Esophagus muscularis mucosa (tissue), 4 donors: ENCODE results near the gene NDRG3. TPM values are rescaled to one million over a fixed set of nuclear protein-coding genes. Genes with fewer than 3 reads are reported as not detected.

Experiments used
- DNase-seq: peaks from one replicate; pipeline ENCODE4 v3.0.0-alpha.2; 2017; ENCODE audit errors: extremely low spot score
- H3K27ac ChIP-seq, 4 donors: fragments of 200-600 bp; sonication (generic); replicated peaks in 1 of 4; 1 replicate in 3 of 4; 2 replicates in 1 of 4; pipeline ENCODE4 v1.5.1; 2016 to 2019; ENCODE audit warnings: mild to moderate bottlenecking in 1 of 4
- H3K27me3 ChIP-seq, 4 donors: fragments of 200-600 bp; sonication (generic); one replicate each; pipeline versions ENCODE4 v1.5.1 to v1.6.0; 2016 to 2019
- H3K36me3 ChIP-seq, 4 donors: fragments of 200-600 bp; sonication (generic); one replicate each; pipeline ENCODE4 v1.5.1; 2016 to 2019
- H3K4me1 ChIP-seq, 4 donors: fragments of 200-600 bp; sonication (generic); one replicate each; pipeline ENCODE4 v1.5.1; 2016 to 2019
- H3K4me3 ChIP-seq, 4 donors: fragments of 200-600 bp; sonication (generic); 1 replicate in 2 of 4; 2 replicates in 2 of 4; pipeline ENCODE4 v1.5.1; 2016 to 2019; ENCODE audit warnings: mild to moderate bottlenecking in 4 of 4, moderate library complexity in 1 of 4
- H3K9me3 ChIP-seq, 4 donors: fragments of 200-600 bp; sonication (generic); 1 replicate in 3 of 4; 2 replicates in 1 of 4; pipeline ENCODE4 v1.5.1; 2016 to 2019
- EP300 ChIP-seq: sonication (generic); formaldehyde crosslinking; IDR thresholded peaks from one replicate; pipeline ENCODE4 v1.6.1; 2017; ENCODE audit warnings: antibody characterized with exemption
- POLR2A ChIP-seq: fragments of 450-650 bp; IDR thresholded peaks from one replicate; pipeline ENCODE4 v1.6.1; 2017; ENCODE audit warnings: antibody characterized with exemption, moderate library complexity, mild to moderate bottlenecking, low read depth
- POLR2AphosphoS5 ChIP-seq, 2 donors: sonication (generic); formaldehyde crosslinking; IDR thresholded peaks; one replicate each; pipeline ENCODE4 v1.6.1; 2017; ENCODE audit warnings: antibody characterized with exemption in 2 of 2
- WGBS: methylation state at CpG from one replicate; pipeline ENCODE4 v1.1.5; 2018; 5-methylcytosine and 5-hydroxymethylcytosine counted together
- intact Hi-C: fragments of 100-400 bp; cut with DNase I; formaldehyde crosslinking; loops from one replicate; pipeline ENCODE4 v1.15.1; 2023
- total RNA-seq, 4 donors: library from RNA; depleted of rRNA; stranded (reverse); fragments of >200 nt; gene quantifications; one replicate each; pipeline versions ENCODE4 v1.1.0 to v1.2.1, GENCODE V29; 2016
- TF ChIP-seq, protein P1 (sequence below), 3 experiments: fragments of 200-600 bp in 2 of 3; fragments of 450-650 bp in 1 of 3; sonication (generic) in 2 of 3; IDR thresholded peaks; one replicate each; pipeline ENCODE4 v1.5.1; 2017 to 2019; ENCODE audit warnings: antibody characterized with exemption in 3 of 3, mild to moderate bottlenecking in 2 of 3, moderate library complexity in 1 of 3

NDRG3 gene
- total RNA-seq, 4 donors from 2014 or later = 17.1 to 22.8 (median 22.3) TPM

DNA sequence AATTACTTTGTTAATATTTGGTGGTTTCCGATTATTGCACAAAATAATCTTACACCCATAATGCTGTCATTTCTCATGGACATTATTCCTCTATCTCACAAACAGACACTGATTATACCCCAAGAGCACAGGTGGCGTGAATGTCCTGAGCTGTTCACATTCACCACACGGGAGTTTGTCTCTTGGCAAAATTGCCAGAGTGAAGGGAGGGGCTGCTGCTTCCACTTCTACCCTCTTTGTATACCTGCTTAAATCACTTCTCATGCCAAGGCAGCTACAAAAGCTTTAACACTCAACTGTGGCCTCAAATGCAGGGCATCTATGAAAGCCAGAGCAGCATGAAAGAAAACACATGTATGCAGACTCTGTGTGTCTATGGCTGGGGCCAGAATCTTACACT, 58.0 kb downstream of the NDRG3 start:
- no peaks in the 10 kb centered on the region for H3K4me1 ChIP-seq
- peaks cover 10 to 59% (median 32%) of the 10 kb centered on the region in 4 donors for H3K36me3 ChIP-seq
- 85% methylated on average over 3 of the region's 3 CpGs for WGBS
- intact Hi-C loops = no loop called here
- no peak for DNase-seq
- no peak for TF ChIP-seq POLR2AphosphoS5 (IDR thresholded peaks at IDR 0.05)
- no peak overlapping the region for H3K4me3 ChIP-seq
- no peaks in the 10 kb centered on the region for H3K9me3 ChIP-seq
- H3K27ac ChIP-seq = no peak overlapping the region
- no peaks in the 10 kb centered on the region for H3K27me3 ChIP-seq

DNA sequence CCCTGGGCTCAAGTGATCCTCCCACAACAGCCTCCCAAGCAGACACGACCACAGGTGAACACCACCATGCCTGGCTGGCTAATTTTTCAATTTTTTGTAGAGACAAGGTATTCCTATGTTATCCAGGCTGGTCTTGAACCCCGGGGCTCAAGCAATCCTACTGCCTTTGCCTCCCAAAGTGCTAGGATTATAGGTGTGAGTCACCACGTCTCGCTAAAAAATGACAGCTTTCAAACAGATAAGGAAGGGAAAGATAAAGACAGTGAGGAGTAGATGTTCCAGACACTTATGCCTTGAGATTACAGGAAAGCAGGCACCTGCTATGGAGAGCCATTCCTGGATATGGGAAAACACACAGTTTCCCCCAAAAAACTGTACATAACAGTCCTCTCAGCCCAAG, 58.9 kb downstream of the NDRG3 start:
- H3K4me1 ChIP-seq = no peaks in the 10 kb centered on the region
- TF ChIP-seq, protein P1, sequence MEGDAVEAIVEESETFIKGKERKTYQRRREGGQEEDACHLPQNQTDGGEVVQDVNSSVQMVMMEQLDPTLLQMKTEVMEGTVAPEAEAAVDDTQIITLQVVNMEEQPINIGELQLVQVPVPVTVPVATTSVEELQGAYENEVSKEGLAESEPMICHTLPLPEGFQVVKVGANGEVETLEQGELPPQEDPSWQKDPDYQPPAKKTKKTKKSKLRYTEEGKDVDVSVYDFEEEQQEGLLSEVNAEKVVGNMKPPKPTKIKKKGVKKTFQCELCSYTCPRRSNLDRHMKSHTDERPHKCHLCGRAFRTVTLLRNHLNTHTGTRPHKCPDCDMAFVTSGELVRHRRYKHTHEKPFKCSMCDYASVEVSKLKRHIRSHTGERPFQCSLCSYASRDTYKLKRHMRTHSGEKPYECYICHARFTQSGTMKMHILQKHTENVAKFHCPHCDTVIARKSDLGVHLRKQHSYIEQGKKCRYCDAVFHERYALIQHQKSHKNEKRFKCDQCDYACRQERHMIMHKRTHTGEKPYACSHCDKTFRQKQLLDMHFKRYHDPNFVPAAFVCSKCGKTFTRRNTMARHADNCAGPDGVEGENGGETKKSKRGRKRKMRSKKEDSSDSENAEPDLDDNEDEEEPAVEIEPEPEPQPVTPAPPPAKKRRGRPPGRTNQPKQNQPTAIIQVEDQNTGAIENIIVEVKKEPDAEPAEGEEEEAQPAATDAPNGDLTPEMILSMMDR (IDR thresholded peaks at IDR 0.05) = no peak
- TF ChIP-seq POLR2A (no peak), POLR2AphosphoS5 (IDR thresholded peaks at IDR 0.05) (no peak), EP300 (no peak)
- no peak overlapping the region for H3K27ac ChIP-seq
- peaks cover 13 to 68% (median 38%) of the 10 kb centered on the region in 4 donors for H3K36me3 ChIP-seq
- H3K4me3 ChIP-seq = no peak overlapping the region
- WGBS = 92% methylated on average over 4 of the region's 4 CpGs
- intact Hi-C loops = no loop called here
- no peaks in the 10 kb centered on the region for H3K27me3 ChIP-seq
- no peak for DNase-seq
- H3K9me3 ChIP-seq = no peaks in the 10 kb centered on the region

DNA sequence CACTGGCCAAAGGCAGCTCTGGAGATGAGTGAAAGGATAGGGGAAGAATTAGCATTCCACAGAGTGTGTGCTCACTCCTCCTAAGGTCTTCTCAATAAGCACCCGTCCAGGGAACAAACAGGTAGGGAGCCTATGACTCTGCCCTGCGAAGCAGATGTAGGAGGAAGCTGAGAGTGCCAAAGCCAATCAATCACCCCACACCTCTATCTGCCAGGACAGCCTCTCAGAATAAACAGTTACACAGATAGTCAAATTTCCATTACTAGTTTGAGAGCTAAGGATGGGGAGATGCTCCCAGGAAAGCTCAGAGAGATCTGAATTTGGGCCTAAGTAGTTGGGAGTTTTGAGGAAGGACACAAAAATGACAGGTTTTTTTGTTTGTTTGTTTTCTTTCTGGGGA, 59.4 kb downstream of the NDRG3 start:
- Histone ChIP-seq H3K4me3 (no peak overlapping the region), H3K27ac (no peak overlapping the region), H3K27me3 (no peaks in the 10 kb centered on the region), H3K9me3 (no peaks in the 10 kb centered on the region), H3K4me1 (no peaks in the 10 kb centered on the region), H3K36me3 (peaks cover 13 to 71% (median 41%) of the 10 kb centered on the region in 4 donors)
- no peak for DNase-seq
- WGBS = 72% methylated on average over 2 of the region's 2 CpGs
- TF ChIP-seq EP300 (no peak), POLR2A (no peak), POLR2AphosphoS5 (IDR thresholded peaks at IDR 0.05) (no peak)
- TF ChIP-seq, protein P1 (IDR thresholded peaks at IDR 0.05) = no peak
- intact Hi-C loops = no loop called here

DNA sequence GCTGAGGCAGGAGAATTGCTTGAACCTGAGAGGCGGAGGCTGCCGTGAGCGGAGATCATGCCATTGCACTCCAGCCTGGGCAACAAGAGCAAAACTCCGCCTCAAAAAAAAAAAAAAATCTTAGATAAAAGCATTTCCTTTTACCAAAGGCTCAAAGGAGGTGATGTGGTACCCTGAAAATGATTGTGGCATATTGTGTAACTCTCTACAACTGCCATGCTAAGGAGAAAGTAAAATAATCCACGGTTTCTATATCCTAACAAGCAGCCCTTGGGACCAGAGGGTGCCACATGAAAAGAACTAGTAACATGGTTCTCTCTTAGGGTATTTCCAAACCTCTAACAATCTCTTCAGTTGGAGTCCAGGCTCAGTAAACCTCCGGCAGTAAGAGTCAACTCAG, 61.1 kb downstream of the NDRG3 start:
- 89% methylated on average over 6 of the region's 6 CpGs for WGBS
- no peaks in the 10 kb centered on the region for H3K4me1 ChIP-seq
- H3K4me3 ChIP-seq = no peak overlapping the region
- TF ChIP-seq POLR2A (no peak), POLR2AphosphoS5 (IDR thresholded peaks at IDR 0.05) (no peak), EP300 (no peak)
- TF ChIP-seq, protein P1 (IDR thresholded peaks at IDR 0.05) = no peak
- peaks cover 23 to 88% (median 52%) of the 10 kb centered on the region in 4 donors for H3K36me3 ChIP-seq
- DNase-seq = no peak
- no peaks in the 10 kb centered on the region for H3K27me3 ChIP-seq
- no peak overlapping the region for H3K27ac ChIP-seq
- intact Hi-C loops = no loop called here
- no peaks in the 10 kb centered on the region for H3K9me3 ChIP-seq

DNA sequence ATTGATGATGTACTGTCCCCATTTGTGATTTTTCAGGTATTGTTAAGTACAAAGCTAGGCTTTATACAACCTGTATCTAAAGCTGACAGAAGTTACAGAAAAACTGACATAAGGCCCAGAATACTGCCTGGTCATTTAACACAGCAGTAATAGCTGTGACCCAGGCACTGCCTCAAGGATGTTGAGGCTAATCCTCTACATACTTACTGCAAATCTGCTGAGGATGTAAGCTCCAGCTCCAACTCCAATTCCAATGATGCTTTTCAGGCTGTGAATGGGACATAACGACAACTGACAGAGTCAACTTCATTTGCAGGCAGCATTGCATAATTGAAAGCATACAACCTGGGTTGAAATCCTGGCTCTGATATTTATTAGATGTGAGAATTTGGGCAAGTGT, 63.6 kb downstream of the NDRG3 start:
- 87% methylated on average over 1 of the region's 1 CpG for WGBS
- Histone ChIP-seq H3K36me3 (peaks cover 24 to 98% (median 58%) of the 10 kb centered on the region in 4 donors), H3K9me3 (no peaks in the 10 kb centered on the region), H3K4me3 (no peak overlapping the region), H3K4me1 (no peaks in the 10 kb centered on the region), H3K27me3 (no peaks in the 10 kb centered on the region), H3K27ac (no peak overlapping the region)
- TF ChIP-seq EP300 (no peak), POLR2A (no peak), POLR2AphosphoS5 (IDR thresholded peaks at IDR 0.05) (no peak)
- TF ChIP-seq, protein P1 (IDR thresholded peaks at IDR 0.05) = no peak
- intact Hi-C loops = no loop called here
- no peak for DNase-seq
